ENCODE measurements around the gene CADM1.
A peak's percentile ranks its signal among the peaks of the same experiment; 100 is the strongest.

The CADM1 gene

DNA sequence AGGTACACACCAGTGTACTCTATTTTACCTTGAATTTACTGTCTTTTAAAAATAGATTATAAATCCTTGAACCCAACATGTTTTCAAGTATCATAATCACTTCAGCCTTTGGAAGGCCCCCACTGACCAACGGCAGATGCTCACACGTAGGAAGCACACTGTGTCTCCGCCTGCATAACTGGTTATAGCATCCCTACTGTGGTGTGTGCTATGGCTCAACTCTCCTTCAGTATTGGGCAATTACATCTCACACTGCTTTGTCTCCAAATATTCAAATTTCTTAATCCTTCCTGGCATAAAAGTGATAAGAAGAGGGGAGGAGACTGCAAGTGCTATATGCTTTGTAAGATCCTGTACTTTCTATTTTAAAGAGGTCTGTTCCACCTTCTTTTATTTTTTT lies 165.7 kb downstream of the CADM1 start:
- H3K4me3 ChIP-seq (ENCODE audit: low read depth, low read length), result no peak overlapping the region
- TF ChIP-seq, protein P1, sequence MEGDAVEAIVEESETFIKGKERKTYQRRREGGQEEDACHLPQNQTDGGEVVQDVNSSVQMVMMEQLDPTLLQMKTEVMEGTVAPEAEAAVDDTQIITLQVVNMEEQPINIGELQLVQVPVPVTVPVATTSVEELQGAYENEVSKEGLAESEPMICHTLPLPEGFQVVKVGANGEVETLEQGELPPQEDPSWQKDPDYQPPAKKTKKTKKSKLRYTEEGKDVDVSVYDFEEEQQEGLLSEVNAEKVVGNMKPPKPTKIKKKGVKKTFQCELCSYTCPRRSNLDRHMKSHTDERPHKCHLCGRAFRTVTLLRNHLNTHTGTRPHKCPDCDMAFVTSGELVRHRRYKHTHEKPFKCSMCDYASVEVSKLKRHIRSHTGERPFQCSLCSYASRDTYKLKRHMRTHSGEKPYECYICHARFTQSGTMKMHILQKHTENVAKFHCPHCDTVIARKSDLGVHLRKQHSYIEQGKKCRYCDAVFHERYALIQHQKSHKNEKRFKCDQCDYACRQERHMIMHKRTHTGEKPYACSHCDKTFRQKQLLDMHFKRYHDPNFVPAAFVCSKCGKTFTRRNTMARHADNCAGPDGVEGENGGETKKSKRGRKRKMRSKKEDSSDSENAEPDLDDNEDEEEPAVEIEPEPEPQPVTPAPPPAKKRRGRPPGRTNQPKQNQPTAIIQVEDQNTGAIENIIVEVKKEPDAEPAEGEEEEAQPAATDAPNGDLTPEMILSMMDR (IDR thresholded peaks at IDR 0.05; ENCODE audit: control insufficient read depth, extremely low read depth, insufficient read depth), result no peak
- DNase-seq (ENCODE audit: low read depth), result no peak

DNA sequence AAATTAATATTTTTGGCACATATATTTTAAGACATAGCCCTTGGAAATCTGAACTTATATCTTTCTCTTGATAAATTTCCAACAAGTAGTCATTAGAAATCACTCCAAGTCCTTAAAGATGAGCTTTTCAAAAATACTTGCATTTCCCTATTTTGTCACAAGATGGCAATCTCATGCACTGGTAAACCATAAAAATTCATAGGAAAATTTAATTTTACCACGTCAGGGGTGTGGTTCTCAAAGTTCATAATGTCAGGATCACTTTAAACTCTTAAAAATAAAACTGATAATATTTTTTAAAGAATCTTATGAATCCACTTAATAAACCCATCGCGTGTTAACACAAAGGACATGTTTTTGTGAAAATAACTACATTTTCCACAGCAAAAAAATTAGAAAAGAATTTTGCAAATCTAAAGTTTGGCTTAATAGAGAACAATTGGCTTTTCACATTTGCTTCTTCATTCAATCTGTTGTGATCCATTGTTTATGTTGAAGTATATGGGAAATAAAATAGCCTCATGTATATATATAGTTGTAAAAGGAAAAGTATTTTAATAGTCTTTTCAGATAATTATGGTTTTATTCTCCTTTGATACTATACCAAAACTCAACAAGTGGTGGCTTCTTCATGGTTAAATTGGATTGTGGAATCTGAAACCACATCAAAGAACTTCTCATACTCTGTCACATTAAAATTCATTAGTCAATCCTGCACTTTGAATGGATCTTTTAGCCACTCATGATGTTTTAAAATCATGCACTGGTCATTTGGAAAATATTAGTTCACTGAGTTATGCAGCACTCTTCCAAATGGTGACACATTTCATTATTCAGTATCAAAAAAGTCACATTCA lies 169.1 kb downstream of the CADM1 start:
- DNase-seq (ENCODE audit: low read depth), result peak; percentile 18
- TF ChIP-seq, protein P1 (IDR thresholded peaks at IDR 0.05; ENCODE audit: control insufficient read depth, extremely low read depth, insufficient read depth), result peak; percentile 56
- H3K4me3 ChIP-seq (ENCODE audit: low read depth, low read length), result no peak overlapping the region

DNA sequence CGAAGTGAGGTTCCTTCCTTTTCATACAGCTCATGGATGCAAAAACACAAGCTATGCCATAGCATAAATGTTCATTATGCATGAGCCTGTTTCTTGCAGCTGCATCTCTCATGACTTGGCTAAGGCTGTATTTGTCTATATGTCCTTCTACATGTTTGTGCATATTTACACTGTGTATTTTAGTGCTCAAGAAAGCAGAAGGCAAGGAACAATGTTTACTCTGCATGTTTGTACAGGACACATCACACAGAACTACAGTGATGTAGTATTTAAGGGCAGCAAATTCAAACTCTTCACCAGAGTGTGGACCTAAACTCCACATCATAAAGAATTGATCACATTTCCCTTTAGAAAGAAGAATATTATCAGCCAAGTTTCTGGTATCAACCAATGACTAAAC lies 170.3 kb downstream of the CADM1 start:
- H3K4me3 ChIP-seq (ENCODE audit: low read depth, low read length), result no peak overlapping the region
- TF ChIP-seq, protein P1 (IDR thresholded peaks at IDR 0.05; ENCODE audit: control insufficient read depth, extremely low read depth, insufficient read depth), result no peak
- DNase-seq (ENCODE audit: low read depth), result peak; percentile 52

DNA sequence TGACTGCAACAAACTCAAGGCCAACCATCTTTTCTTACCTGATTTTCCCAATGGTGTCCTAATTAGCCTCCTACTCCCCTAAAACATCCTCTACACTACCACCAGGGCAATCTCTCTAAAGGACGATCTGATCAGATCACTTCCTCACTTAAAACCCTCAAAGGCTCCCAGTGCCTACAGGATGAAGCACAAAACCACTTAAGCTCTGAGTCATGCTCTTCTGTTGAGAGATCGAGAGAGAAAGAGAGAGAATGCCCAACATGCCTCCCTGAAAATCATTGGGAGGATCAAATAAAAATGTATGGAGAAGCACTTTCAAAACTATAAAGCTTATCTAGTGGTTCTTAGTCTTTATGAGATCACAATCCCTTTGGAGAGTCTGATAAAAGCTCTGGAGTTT lies 171.1 kb downstream of the CADM1 start:
- H3K4me3 ChIP-seq (ENCODE audit: low read depth, low read length), result no peak overlapping the region
- TF ChIP-seq, protein P1 (IDR thresholded peaks at IDR 0.05; ENCODE audit: control insufficient read depth, extremely low read depth, insufficient read depth), result no peak
- no peak for DNase-seq (ENCODE audit: low read depth)

DNA sequence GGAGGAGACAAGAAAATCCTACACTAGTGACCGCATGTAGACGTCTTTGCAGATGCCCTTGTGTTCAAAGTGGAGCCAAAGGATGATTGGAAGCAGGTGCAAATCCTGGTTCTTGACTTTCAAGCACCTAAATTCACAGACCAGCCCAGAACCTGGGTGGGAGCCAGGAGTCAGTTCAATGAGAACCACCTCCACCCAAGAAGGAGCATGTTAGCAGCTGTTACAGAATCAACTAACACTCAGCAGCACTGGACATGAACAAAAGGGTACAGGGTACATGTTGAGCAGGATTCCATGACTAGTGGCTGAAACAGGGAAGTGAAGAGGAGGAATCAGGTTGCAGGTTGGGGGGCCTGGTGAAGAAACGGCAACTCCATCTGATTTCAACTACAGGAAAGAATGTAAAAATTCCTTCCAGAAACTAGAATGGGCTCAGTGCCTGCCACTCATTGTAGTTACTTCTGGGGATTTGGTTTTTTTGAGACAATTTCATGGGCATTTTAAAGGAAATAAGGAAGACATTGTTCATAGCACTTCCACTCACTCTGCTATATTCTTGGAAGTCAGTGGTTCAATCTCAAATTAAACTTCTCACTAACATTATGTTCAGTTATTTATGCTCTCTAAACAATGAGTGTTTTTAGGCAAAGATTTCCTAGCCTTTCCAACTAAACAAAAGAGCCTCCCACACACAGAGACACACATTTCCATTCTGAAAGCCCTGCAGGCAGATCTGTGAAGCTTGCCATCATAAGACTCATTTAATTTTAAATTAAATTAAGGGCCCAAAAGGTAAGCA lies 173.3 kb downstream of the CADM1 start:
- H3K4me3 ChIP-seq (ENCODE audit: low read depth, low read length), result no peak overlapping the region
- no peak for DNase-seq (ENCODE audit: low read depth)
- TF ChIP-seq, protein P1 (IDR thresholded peaks at IDR 0.05; ENCODE audit: control insufficient read depth, extremely low read depth, insufficient read depth), result no peak

DNA sequence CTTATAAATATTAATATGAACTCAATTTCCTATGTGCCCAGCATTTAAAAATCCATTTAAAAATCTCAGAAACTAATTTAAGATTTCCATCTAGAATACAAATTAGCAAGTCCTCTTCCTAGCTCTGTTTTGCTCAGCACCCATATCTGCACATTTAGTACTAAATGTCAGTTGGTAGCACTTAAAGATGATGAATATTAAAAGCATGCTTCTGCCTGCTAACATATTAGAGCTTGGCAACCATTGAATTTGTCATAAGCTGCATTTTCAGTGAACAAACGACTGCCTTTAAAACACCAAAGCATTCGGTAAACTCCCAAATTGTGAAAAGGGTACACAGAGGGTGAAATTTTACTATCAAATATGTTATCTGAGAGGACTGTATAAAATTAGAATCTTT lies 177.7 kb downstream of the CADM1 start:
- DNase-seq (ENCODE audit: low read depth), result no peak
- TF ChIP-seq, protein P1 (IDR thresholded peaks at IDR 0.05; ENCODE audit: control insufficient read depth, extremely low read depth, insufficient read depth), result no peak
- H3K4me3 ChIP-seq (ENCODE audit: low read depth, low read length), result no peak overlapping the region

Data from LNCaP clone FGC (cell line).